ENCODE results near the gene ZFAND3. TPM values are rescaled to one million over a fixed set of nuclear protein-coding genes. Genes with fewer than 3 reads are reported as not detected.
A peak's percentile ranks its signal among the peaks of the same experiment; 100 is the strongest.

ZFAND3 gene
- total RNA-seq, 2 experiments from 2014 or later: 8.3 to 33.8 TPM

GRCh38 chr6:37787216-37787615 is 32.3 kb upstream of the ZFAND3 start:
- intact Hi-C loops (cut with micrococcal nuclease; ENCODE audit: unreplicated experiment): no loop called here
- POLR2A ChIA-PET: no interaction called here
- BruUV-seq (replicated peaks): no TSS peak

GRCh38 chr6:37788259-37788658 is 31.3 kb upstream of the ZFAND3 start:
- BruUV-seq (replicated peaks): no TSS peak
- H3K4me1 ChIP-seq (ENCODE audit: insufficient read depth, low read length, poor library complexity, severe bottlenecking): no peaks in the 10 kb centered on the region
- no peak overlapping the region for H3K4me2 ChIP-seq (ENCODE audit: low read length)
- no peak overlapping the region for H2AFZ ChIP-seq (ENCODE audit: low read length)
- H3K9me2 ChIP-seq (ENCODE audit: insufficient read depth, low read length): no peaks in the 10 kb centered on the region
- TF ChIP-seq CTCF (conservative IDR thresholded peaks at IDR 0.05; ENCODE audit: low read length): no peak
- no peak for TF ChIP-seq EZH2phosphoT487 (IDR thresholded peaks at IDR 0.05; ENCODE audit: borderline replicate concordance, low read depth, low read length)
- H3K36me3 ChIP-seq (ENCODE audit: insufficient read depth, low read length): no peaks in the 10 kb centered on the region
- no peaks in the 10 kb centered on the region for H4K20me1 ChIP-seq (ENCODE audit: insufficient read depth, low read length)
- CTCF ChIA-PET (ENCODE audit: unreplicated experiment): no interaction called here
- POLR2A ChIA-PET: interaction anchor here (0.6 kb wide), 1 partner anchor 915 kb away, joined by 6 read pairs; no protein-coding TSS in a partner anchor
- no peak overlapping the region for H3K27ac ChIP-seq (ENCODE audit: low read depth, low read length, poor library complexity, severe bottlenecking)
- DNase-seq (ENCODE audit: low spot score): no peak
- intact Hi-C loops (cut with micrococcal nuclease; ENCODE audit: unreplicated experiment): no loop called here
- H3K4me3 ChIP-seq (ENCODE audit: low read depth, low read length, poor library complexity, severe bottlenecking): no peak overlapping the region
- no peaks in the 10 kb centered on the region for H3K79me2 ChIP-seq (ENCODE audit: insufficient read depth, low read depth, low read length)
- no peaks in the 10 kb centered on the region for H3K9me3 ChIP-seq (ENCODE audit: low read length)

More at GRCh38 chr6:37787216-37787615, 32.3 kb upstream of the ZFAND3 start:
- no peaks in the 10 kb centered on the region for H3K36me3 ChIP-seq (ENCODE audit: insufficient read depth, low read length)
- no peak overlapping the region for H3K4me3 ChIP-seq (ENCODE audit: low read depth, low read length, poor library complexity, severe bottlenecking)
- H3K4me2 ChIP-seq (ENCODE audit: low read length): no peak overlapping the region
- CTCF ChIA-PET (ENCODE audit: unreplicated experiment): no interaction called here
- H2AFZ ChIP-seq (ENCODE audit: low read length): no peak overlapping the region
- H3K9me3 ChIP-seq (ENCODE audit: low read length): no peaks in the 10 kb centered on the region
- H3K27ac ChIP-seq (ENCODE audit: low read depth, low read length, poor library complexity, severe bottlenecking): no peak overlapping the region
- H3K79me2 ChIP-seq (ENCODE audit: insufficient read depth, low read depth, low read length): no peaks in the 10 kb centered on the region
- H3K9me2 ChIP-seq (ENCODE audit: insufficient read depth, low read length): no peaks in the 10 kb centered on the region
- TF ChIP-seq EZH2phosphoT487 (IDR thresholded peaks at IDR 0.05; ENCODE audit: borderline replicate concordance, low read depth, low read length) (no peak), CTCF (conservative IDR thresholded peaks at IDR 0.05; ENCODE audit: low read length) (no peak)
- H3K4me1 ChIP-seq (ENCODE audit: insufficient read depth, low read length, poor library complexity, severe bottlenecking): no peaks in the 10 kb centered on the region
- DNase-seq (ENCODE audit: low spot score): no peak
- H4K20me1 ChIP-seq (ENCODE audit: insufficient read depth, low read length): no peaks in the 10 kb centered on the region

GRCh38 chr6:37791156-37791919 is 28.2 kb upstream of the ZFAND3 start:
- Histone ChIP-seq H3K4me1 (ENCODE audit: insufficient read depth, low read length, poor library complexity, severe bottlenecking) (no peaks in the 10 kb centered on the region), H3K9me3 (ENCODE audit: low read length) (no peaks in the 10 kb centered on the region), H3K4me3 (ENCODE audit: low read depth, low read length, poor library complexity, severe bottlenecking) (no peak overlapping the region), H3K36me3 (ENCODE audit: insufficient read depth, low read length) (no peaks in the 10 kb centered on the region), H3K4me2 (ENCODE audit: low read length) (no peak overlapping the region), H2AFZ (ENCODE audit: low read length) (no peak overlapping the region), H3K27ac (ENCODE audit: low read depth, low read length, poor library complexity, severe bottlenecking) (no peak overlapping the region), H4K20me1 (ENCODE audit: insufficient read depth, low read length) (no peaks in the 10 kb centered on the region), H3K9me2 (ENCODE audit: insufficient read depth, low read length) (no peaks in the 10 kb centered on the region), H3K79me2 (ENCODE audit: insufficient read depth, low read depth, low read length) (no peaks in the 10 kb centered on the region)
- TF ChIP-seq CTCF (conservative IDR thresholded peaks at IDR 0.05; ENCODE audit: low read length) (peak; percentile 87), EZH2phosphoT487 (IDR thresholded peaks at IDR 0.05; ENCODE audit: borderline replicate concordance, low read depth, low read length) (no peak)
- POLR2A ChIA-PET: interaction anchor here (0.6 kb wide), 1 partner anchor 319 kb away, joined by 3 read pairs; no protein-coding TSS in a partner anchor
- intact Hi-C loops (cut with micrococcal nuclease; ENCODE audit: unreplicated experiment): loop anchor here (1.0 to 2.0 kb wide), 3 partner anchors 69 to 703 kb away; no protein-coding TSS in a partner anchor
- CTCF ChIA-PET (ENCODE audit: unreplicated experiment): interaction anchor here (0.6 kb wide), 1 partner anchor 822 kb away, joined by 3 read pairs; no protein-coding TSS in a partner anchor
- DNase-seq (ENCODE audit: low spot score): peak; percentile 57
- BruUV-seq (replicated peaks): no TSS peak

Measured in OCI-LY7 (cell line).